NCI-H146 treated with DMSO at 0.1 percent for 48 hours (cell line): ENCODE results near the gene WNT3.
"Not testable (repeated sequence)": the region's sequence is repeated elsewhere in the genome, so short reads cannot be mapped to it uniquely, and the experiment has no call there.

Experiments
- DNase-seq: peaks from one replicate; lab custom pipeline; 2025; ENCODE audit not compliant: unreplicated experiment; lab: John Stamatoyannopoulos, UW

The WNT3 gene

GRCh38 chr17:46769531-46770438 lies 48.7 kb downstream of the WNT3 start:
- no peak for DNase-seq

- not testable (repeated sequence) for DNase-seq
Measured at GRCh38 chr17:46768896-46769295, 49.6 kb downstream of the WNT3 start.

- DNase-seq, result no peak
Measured at GRCh38 chr17:46768540-46768870, 50.0 kb downstream of the WNT3 start.

GRCh38 chr17:46766493-46767491 lies 51.7 kb downstream of the WNT3 start:
- DNase-seq, result no peak

- DNase-seq, result no peak
Measured at GRCh38 chr17:46765453-46765852, 53.0 kb downstream of the WNT3 start.

- no peak for DNase-seq
Measured at GRCh38 chr17:46764709-46765401, 53.6 kb downstream of the WNT3 start.

- DNase-seq, result no peak
Measured at GRCh38 chr17:46764000-46764708, 54.3 kb downstream of the WNT3 start.

- no peak for DNase-seq
Measured at GRCh38 chr17:46763416-46763815, 55.1 kb downstream of the WNT3 start.

- DNase-seq, result no peak
Measured at GRCh38 chr17:46759141-46759540, 59.4 kb downstream of the WNT3 start.

- DNase-seq, result no peak
Measured at GRCh38 chr17:46758614-46759013, 59.9 kb downstream of the WNT3 start.

GRCh38 chr17:46757588-46757987 lies 60.9 kb downstream of the WNT3 start:
- not testable (repeated sequence) for DNase-seq

GRCh38 chr17:46756861-46757260 lies 61.6 kb downstream of the WNT3 start:
- DNase-seq, result no peak

- DNase-seq, result no peak
Measured at GRCh38 chr17:46756081-46756735, 62.3 kb downstream of the WNT3 start.

- DNase-seq, result no peak
Measured at GRCh38 chr17:46753776-46754175, 64.7 kb downstream of the WNT3 start.

- DNase-seq, result no peak
Measured at GRCh38 chr17:46751425-46751824, 67.1 kb downstream of the WNT3 start.

- no peak for DNase-seq
Measured at GRCh38 chr17:46745376-46745775, 73.1 kb downstream of the WNT3 start.

GRCh38 chr17:46744441-46744840 lies 74.1 kb downstream of the WNT3 start:
- no peak for DNase-seq

GRCh38 chr17:46742565-46743270 lies 75.8 kb downstream of the WNT3 start:
- no peak for DNase-seq

- no peak for DNase-seq
Measured at GRCh38 chr17:46741122-46741730, 77.3 kb downstream of the WNT3 start.
